ENCODE data around the gene RAX2.
"Not testable (repeated sequence)": the region's sequence is repeated elsewhere in the genome, so short reads cannot be mapped to it uniquely, and the experiment has no call there.

RAX2 gene

GRCh38 chr19:3759482-3760254 lies 12.4 kb downstream of the RAX2 start:
- DNase-seq (ENCODE audit: low read depth, low spot score), result no peak

DNA sequence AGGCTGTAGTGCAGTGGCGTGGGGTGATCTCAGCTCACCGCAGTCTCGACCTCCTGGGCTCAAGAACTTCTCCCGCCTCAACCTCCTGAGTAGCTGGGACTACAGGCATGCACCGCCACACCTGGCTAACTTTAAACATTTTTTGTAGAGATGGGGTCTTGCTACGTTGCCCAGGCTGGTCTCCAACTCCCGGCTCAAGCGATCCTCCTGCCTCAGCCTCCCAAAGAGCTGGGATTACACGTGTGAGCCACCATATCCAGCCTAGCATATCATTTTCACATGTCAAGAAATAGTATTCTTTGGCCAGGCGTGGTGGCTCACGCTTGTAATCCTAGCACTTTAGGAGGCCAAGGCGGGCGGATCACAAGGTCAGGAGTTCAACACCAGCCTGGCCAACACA lies 13.7 kb downstream of the RAX2 start:
- H3K9me3 ChIP-seq (ENCODE audit: control insufficient read depth, insufficient read depth, low read length); H3K27ac ChIP-seq (ENCODE audit: low read length); H3K27me3 ChIP-seq (ENCODE audit: control insufficient read depth, insufficient read depth, low read length); H3K36me3 ChIP-seq (ENCODE audit: control insufficient read depth, insufficient read depth, low read length); DNase-seq (ENCODE audit: low read depth, low spot score); H3K4me1 ChIP-seq (ENCODE audit: control insufficient read depth, insufficient read depth, low read length); H3K4me3 ChIP-seq (ENCODE audit: low read length): not testable (repeated sequence)
- WGBS (ENCODE audit: insufficient coverage, insufficient read length), result no CpG with 5 or more reads among the region's 13 CpGs

More at GRCh38 chr19:3759482-3760254, 12.4 kb downstream of the RAX2 start:
- no CpG with 5 or more reads among the region's 19 CpGs for WGBS (ENCODE audit: insufficient coverage, insufficient read length)
- H3K27ac ChIP-seq (ENCODE audit: low read length), result no peak overlapping the region
- no peak overlapping the region for H3K4me3 ChIP-seq (ENCODE audit: low read length)
- H3K9me3 ChIP-seq (ENCODE audit: control insufficient read depth, insufficient read depth, low read length), result no peaks in the 10 kb centered on the region
- no peaks in the 10 kb centered on the region; the same call in 1 of the 2 replicates for H3K36me3 ChIP-seq (ENCODE audit: control insufficient read depth, insufficient read depth, low read length)
- no peaks in the 10 kb centered on the region for H3K4me1 ChIP-seq (ENCODE audit: control insufficient read depth, insufficient read depth, low read length)
- H3K27me3 ChIP-seq (ENCODE audit: control insufficient read depth, insufficient read depth, low read length), result no peaks in the 10 kb centered on the region

- DNase-seq (ENCODE audit: low read depth, low spot score); H3K4me3 ChIP-seq (ENCODE audit: low read length); H3K27ac ChIP-seq (ENCODE audit: low read length); H3K9me3 ChIP-seq (ENCODE audit: control insufficient read depth, insufficient read depth, low read length); H3K27me3 ChIP-seq (ENCODE audit: control insufficient read depth, insufficient read depth, low read length); H3K36me3 ChIP-seq (ENCODE audit: control insufficient read depth, insufficient read depth, low read length); H3K4me1 ChIP-seq (ENCODE audit: control insufficient read depth, insufficient read depth, low read length): not testable (repeated sequence)
- no CpG with 5 or more reads among the region's 7 CpGs for WGBS (ENCODE audit: insufficient coverage, insufficient read length)
Measured at GRCh38 chr19:3757705-3758104, 14.3 kb downstream of the RAX2 start.

DNA sequence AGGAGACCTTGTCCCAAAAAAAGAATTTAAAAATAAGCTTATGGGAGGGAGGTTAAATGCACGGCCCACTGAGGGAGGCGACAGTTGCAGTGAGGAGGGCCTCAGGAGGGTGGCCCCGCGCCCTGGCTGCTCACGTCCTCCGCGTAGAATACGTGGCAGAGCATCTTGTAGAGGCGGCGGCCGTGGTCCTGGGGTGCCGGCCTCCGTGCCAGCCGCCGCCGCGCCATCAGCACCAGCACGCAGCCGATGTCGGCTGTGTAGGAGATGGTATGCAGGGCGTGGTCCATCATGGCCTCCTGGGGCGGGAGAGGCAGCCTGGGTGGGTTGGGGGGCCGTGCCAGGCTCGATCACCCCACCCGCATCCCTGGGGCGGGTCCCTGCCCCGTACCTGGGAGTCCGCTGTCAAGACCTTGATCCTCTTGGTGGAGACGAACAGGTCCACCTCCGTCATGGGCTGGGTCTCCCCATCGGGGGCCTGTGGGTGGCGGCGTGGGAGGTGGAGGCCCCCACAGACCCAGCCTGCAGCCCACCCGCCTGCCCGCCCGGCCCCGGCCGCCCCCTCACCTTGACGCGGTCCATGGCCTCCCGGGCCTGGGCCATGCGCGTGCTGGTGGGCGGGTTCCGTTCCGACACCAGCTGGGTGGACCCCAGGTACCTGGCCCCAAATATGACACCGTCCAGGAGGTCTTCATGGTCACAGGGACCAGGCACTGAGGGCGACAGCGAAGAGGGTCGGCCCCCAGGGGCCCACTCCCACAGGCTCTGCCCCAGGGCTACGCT lies 18.2 kb downstream of the RAX2 start:
- H3K4me3 ChIP-seq (ENCODE audit: low read length), result no peak overlapping the region
- H3K4me1 ChIP-seq (ENCODE audit: control insufficient read depth, insufficient read depth, low read length), result no peaks in the 10 kb centered on the region
- no peaks in the 10 kb centered on the region for H3K27me3 ChIP-seq (ENCODE audit: control insufficient read depth, insufficient read depth, low read length)
- H3K9me3 ChIP-seq (ENCODE audit: control insufficient read depth, insufficient read depth, low read length), result no peaks in the 10 kb centered on the region
- WGBS (ENCODE audit: insufficient coverage, insufficient read length), result no CpG with 5 or more reads among the region's 51 CpGs
- H3K27ac ChIP-seq (ENCODE audit: low read length), result no peak overlapping the region
- peaks cover 21% of the 10 kb centered on the region for H3K36me3 ChIP-seq (ENCODE audit: control insufficient read depth, insufficient read depth, low read length)
- no peak for DNase-seq (ENCODE audit: low read depth, low spot score)

DNA sequence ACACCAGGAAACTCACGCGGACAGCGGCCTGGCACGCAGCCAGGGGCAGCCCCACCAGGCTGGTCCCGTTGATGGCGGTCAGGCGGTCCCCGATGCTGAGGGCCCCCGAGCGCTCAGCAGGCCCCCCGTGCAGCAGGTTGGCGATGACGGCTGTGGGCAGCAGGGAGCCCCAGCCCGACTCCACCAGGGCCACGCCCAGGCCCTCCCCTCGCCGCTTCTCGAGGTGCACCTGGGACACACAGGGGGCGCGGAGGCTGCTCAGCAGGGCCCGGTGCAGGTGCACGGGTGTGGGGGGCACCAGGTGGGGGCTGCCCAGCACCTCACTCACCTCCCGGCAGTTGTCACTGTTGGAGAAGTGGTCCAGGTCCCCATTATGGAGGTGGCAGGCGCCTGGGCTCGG lies 19.5 kb downstream of the RAX2 start:
- no peak overlapping the region for H3K4me3 ChIP-seq (ENCODE audit: low read length)
- H3K27me3 ChIP-seq (ENCODE audit: control insufficient read depth, insufficient read depth, low read length), result no peaks in the 10 kb centered on the region
- no CpG with 5 or more reads among the region's 25 CpGs for WGBS (ENCODE audit: insufficient coverage, insufficient read length)
- H3K4me1 ChIP-seq (ENCODE audit: control insufficient read depth, insufficient read depth, low read length), result no peaks in the 10 kb centered on the region
- DNase-seq (ENCODE audit: low read depth, low spot score), result no peak
- peaks cover 21% of the 10 kb centered on the region for H3K36me3 ChIP-seq (ENCODE audit: control insufficient read depth, insufficient read depth, low read length)
- H3K9me3 ChIP-seq (ENCODE audit: control insufficient read depth, insufficient read depth, low read length), result no peaks in the 10 kb centered on the region
- H3K27ac ChIP-seq (ENCODE audit: low read length), result no peak overlapping the region

GRCh38 chr19:3751236-3751635 lies 20.8 kb downstream of the RAX2 start:
- no peaks in the 10 kb centered on the region for H3K9me3 ChIP-seq (ENCODE audit: control insufficient read depth, insufficient read depth, low read length)
- H3K36me3 ChIP-seq (ENCODE audit: control insufficient read depth, insufficient read depth, low read length), result peaks cover 21% of the 10 kb centered on the region
- no peak overlapping the region for H3K4me3 ChIP-seq (ENCODE audit: low read length)
- no peak overlapping the region for H3K27ac ChIP-seq (ENCODE audit: low read length)
- H3K4me1 ChIP-seq (ENCODE audit: control insufficient read depth, insufficient read depth, low read length), result no peaks in the 10 kb centered on the region
- DNase-seq (ENCODE audit: low read depth, low spot score), result no peak
- no peaks in the 10 kb centered on the region for H3K27me3 ChIP-seq (ENCODE audit: control insufficient read depth, insufficient read depth, low read length)
- WGBS (ENCODE audit: insufficient coverage, insufficient read length), result no CpG with 5 or more reads among the region's 30 CpGs

GRCh38 chr19:3750211-3750610 lies 21.8 kb downstream of the RAX2 start:
- no peak for DNase-seq (ENCODE audit: low read depth, low spot score)
- no peaks in the 10 kb centered on the region for H3K4me1 ChIP-seq (ENCODE audit: control insufficient read depth, insufficient read depth, low read length)
- WGBS (ENCODE audit: insufficient coverage, insufficient read length), result no CpG with 5 or more reads among the region's 2 CpGs

DNA sequence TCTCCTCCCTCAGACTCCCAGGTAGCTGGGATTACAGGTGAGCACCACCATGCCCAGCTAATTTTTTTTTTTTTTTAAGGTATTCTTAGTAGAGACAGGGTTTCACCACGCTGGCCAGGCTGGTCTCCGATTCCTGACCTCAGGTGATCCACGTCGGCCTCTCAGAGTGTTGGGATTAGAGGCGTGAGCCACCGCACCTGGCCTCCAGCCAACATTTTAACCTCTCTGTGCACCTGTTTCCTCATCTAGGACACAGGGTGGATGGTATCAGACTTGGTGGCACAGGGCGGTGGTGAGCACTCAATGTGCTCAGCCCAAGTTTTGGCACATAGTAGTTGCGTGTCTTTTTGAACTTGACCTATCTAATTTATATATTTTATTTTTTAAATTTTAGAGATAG lies 23.1 kb downstream of the RAX2 start:
- H3K9me3 ChIP-seq (ENCODE audit: control insufficient read depth, insufficient read depth, low read length), result no peaks in the 10 kb centered on the region
- no peak for DNase-seq (ENCODE audit: low read depth, low spot score)
- WGBS (ENCODE audit: insufficient coverage, insufficient read length), result no CpG with 5 or more reads among the region's 8 CpGs
- no peak overlapping the region for H3K27ac ChIP-seq (ENCODE audit: low read length)
- H3K27me3 ChIP-seq (ENCODE audit: control insufficient read depth, insufficient read depth, low read length), result no peaks in the 10 kb centered on the region
- H3K4me3 ChIP-seq (ENCODE audit: low read length), result no peak overlapping the region
- H3K36me3 ChIP-seq (ENCODE audit: control insufficient read depth, insufficient read depth, low read length), result peaks cover 21% of the 10 kb centered on the region
- H3K4me1 ChIP-seq (ENCODE audit: control insufficient read depth, insufficient read depth, low read length), result no peaks in the 10 kb centered on the region

More at GRCh38 chr19:3750211-3750610, 21.8 kb downstream of the RAX2 start:
- Histone ChIP-seq H3K27me3 (ENCODE audit: control insufficient read depth, insufficient read depth, low read length) (no peaks in the 10 kb centered on the region), H3K36me3 (ENCODE audit: control insufficient read depth, insufficient read depth, low read length) (peaks cover 21% of the 10 kb centered on the region), H3K4me3 (ENCODE audit: low read length) (no peak overlapping the region), H3K9me3 (ENCODE audit: control insufficient read depth, insufficient read depth, low read length) (no peaks in the 10 kb centered on the region), H3K27ac (ENCODE audit: low read length) (no peak overlapping the region)

DNA sequence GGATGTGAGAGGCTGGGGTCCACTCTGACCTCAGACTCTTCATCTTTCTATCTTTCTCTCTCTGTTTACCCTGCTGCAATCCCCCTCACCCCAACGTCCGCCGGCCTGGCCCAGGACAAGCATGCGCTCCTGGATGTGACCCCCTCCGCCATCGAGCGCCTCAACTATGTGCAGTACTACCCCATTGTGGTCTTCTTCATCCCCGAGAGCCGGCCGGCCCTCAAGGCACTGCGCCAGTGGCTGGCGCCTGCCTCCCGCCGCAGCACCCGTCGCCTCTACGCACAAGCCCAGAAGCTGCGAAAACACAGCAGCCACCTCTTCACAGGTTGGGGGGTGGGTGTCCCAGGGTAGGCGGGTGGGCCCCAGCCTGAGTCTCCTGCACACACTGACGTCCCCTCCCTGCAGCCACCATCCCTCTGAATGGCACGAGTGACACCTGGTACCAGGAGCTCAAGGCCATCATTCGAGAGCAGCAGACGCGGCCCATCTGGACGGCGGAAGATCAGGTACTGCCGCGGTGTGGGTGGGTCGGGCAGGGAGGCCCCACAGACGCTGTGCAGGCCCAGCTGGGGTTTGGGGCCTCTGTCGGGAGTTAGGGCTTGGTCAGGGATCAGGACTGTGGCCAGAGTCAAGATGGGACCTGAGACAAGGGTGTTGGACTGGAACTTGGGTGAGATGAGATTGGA lies 25.5 kb downstream of the RAX2 start:
- H3K27me3 ChIP-seq (ENCODE audit: control insufficient read depth, insufficient read depth, low read length), result no peaks in the 10 kb centered on the region
- no CpG with 5 or more reads among the region's 31 CpGs for WGBS (ENCODE audit: insufficient coverage, insufficient read length)

DNA sequence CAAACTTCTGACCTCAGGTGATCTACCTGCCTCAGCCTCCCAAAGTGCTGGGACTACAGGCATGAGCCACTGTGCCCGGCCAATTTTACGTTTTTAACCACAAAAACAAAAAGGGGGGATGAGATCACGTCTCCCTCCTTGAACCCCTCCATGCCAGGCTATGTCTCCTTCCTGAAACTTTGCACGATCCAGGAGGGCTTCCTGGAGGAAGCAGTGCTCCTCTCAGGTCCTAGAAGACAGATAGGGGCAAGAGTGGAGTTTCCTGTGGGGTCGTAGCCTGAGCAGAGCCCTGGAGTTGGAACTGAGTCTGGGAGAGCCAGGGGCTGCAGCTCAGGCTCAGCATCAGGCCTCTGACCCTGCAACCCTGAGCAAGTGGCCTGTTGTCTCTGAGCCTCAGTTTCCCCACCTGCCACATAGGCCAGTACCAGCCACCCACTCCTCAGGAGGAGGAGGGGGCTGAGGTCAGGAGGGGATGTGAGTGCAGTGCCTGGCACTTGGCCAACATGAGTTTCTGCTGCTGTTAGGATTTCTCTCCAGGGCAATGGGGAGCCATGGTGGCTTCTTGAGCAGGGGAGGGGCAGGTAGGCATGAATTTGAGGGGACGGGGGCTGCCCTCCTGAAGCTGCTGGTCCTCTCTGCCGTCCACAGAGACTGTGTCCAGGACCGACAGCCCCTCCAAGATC lies 26.5 kb downstream of the RAX2 start:
- WGBS (ENCODE audit: insufficient coverage, insufficient read length), result no CpG with 5 or more reads among the region's 8 CpGs
- H3K36me3 ChIP-seq (ENCODE audit: control insufficient read depth, insufficient read depth, low read length), result no peaks in the 10 kb centered on the region; the same call in 1 of the 2 replicates
- H3K27ac ChIP-seq (ENCODE audit: low read length), result no peak overlapping the region
- H3K27me3 ChIP-seq (ENCODE audit: control insufficient read depth, insufficient read depth, low read length), result no peaks in the 10 kb centered on the region
- no peaks in the 10 kb centered on the region for H3K9me3 ChIP-seq (ENCODE audit: control insufficient read depth, insufficient read depth, low read length)
- no peak overlapping the region for H3K4me3 ChIP-seq (ENCODE audit: low read length)
- H3K4me1 ChIP-seq (ENCODE audit: control insufficient read depth, insufficient read depth, low read length), result no peaks in the 10 kb centered on the region
- no peak for DNase-seq (ENCODE audit: low read depth, low spot score)

More for the DNA sequence above, 25.5 kb downstream of the RAX2 start:
- Histone ChIP-seq H3K27ac (ENCODE audit: low read length) (no peak overlapping the region), H3K36me3 (ENCODE audit: control insufficient read depth, insufficient read depth, low read length) (peaks cover 8% of the 10 kb centered on the region), H3K4me3 (ENCODE audit: low read length) (no peak overlapping the region), H3K9me3 (ENCODE audit: control insufficient read depth, insufficient read depth, low read length) (no peaks in the 10 kb centered on the region), H3K4me1 (ENCODE audit: control insufficient read depth, insufficient read depth, low read length) (no peaks in the 10 kb centered on the region)
- DNase-seq (ENCODE audit: low read depth, low spot score), result no peak
